Measurements from ENCODE around the gene GFPT2. TPM values are rescaled to one million over a fixed set of nuclear protein-coding genes. Genes with fewer than 3 reads are reported as not detected.

GFPT2 gene
- total and polyA plus RNA-seq, 12 donors: 1.9 to 20.1 (median 9.3) TPM

DNA sequence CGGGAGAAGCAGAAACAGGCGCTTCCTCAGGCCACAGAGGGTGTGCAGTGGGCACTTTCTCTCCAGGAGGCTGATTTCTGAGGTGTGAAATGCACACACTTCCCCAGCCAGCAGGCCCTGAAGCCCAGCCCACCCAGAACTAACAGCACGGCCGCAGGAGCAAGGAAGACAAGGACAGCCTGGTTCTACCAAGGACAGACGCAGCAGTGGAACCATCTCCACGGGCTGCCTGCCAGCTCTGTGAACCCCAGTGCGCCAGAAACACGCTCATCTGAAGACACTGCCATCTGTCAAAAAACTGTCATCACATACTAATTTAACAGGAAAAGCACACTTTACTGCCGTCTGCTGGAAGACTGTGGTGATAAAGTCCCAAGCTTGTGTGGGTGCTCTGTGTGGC, 102.0 kb downstream of the GFPT2 start:
- peaks cover 0 to 64% (median 0%) of the 10 kb centered on the region in 3 donors for H3K9me3 ChIP-seq (replicated peaks in 1 of 3)
- DNase-seq: no peak
- no peak overlapping the region for H3K27ac ChIP-seq
- TF ChIP-seq POLR2A (IDR thresholded peaks at IDR 0.05) (no peak), CTCF (IDR thresholded peaks at IDR 0.05) (no peak)
- no peaks in the 10 kb centered on the region for H3K27me3 ChIP-seq
- peaks cover 0 to 8% of the 10 kb centered on the region in 2 donors for H3K36me3 ChIP-seq (replicated peaks in 1 of 2)
- WGBS, 4 donors: 66 to 88% (median 73%) methylated on average over 3 to 9 of the region's 9 CpGs
- intact Hi-C loops (cut with DNase I): no loop called here
- no peak overlapping the region for H3K4me3 ChIP-seq
- H3K4me1 ChIP-seq (replicated peaks in 1 of 2): no peaks in the 10 kb centered on the region

Other genes starting within 250 kb of the GFPT2 start
- 1 to 10 TPM in 1 of 9 donors, under 1 TPM in 3, not detected in 5; 0.15 to 1.9 (median 0.52) TPM for gene RASGEF1C, start 144.1 kb downstream of the GFPT2 start, total RNA-seq
- under 1 TPM in 2 of 3 donors, not detected in 1; 0.67 to 0.80 TPM for gene RASGEF1C, start 144.1 kb downstream of the GFPT2 start, polyA plus RNA-seq
- gene MAPK9, start 61.3 kb downstream of the GFPT2 start, total RNA-seq: 10 to 100 TPM; 19.4 to 54.0 (median 36.5) TPM
- 10 to 100 TPM; 11.9 to 66.6 (median 13.7) TPM for gene MAPK9, start 61.3 kb downstream of the GFPT2 start, polyA plus RNA-seq
- gene CNOT6, start 141.0 kb upstream of the GFPT2 start, total RNA-seq: 10 to 100 TPM in 5 of 9 donors, 1 to 10 TPM in 4; 6.9 to 19.9 (median 13.1) TPM
- 10 to 100 TPM in 1 of 3 donors, 1 to 10 TPM in 2; 4.4 to 16.9 (median 6.3) TPM for gene CNOT6, start 141.0 kb upstream of the GFPT2 start, polyA plus RNA-seq
- 1 to 10 TPM in 6 of 9 donors, not detected in 3; 1.2 to 2.0 (median 1.4) TPM for gene SCGB3A1, start 238.2 kb upstream of the GFPT2 start, total RNA-seq
- 10 to 100 TPM in 1 of 3 donors, 1 to 10 TPM in 1, not detected in 1; 1.8 to 10.4 TPM for gene SCGB3A1, start 238.2 kb upstream of the GFPT2 start, polyA plus RNA-seq